ENCODE results near the gene SHC2. TPM values are rescaled to one million over a fixed set of nuclear protein-coding genes. Genes with fewer than 3 reads are reported as not detected.

SHC2 gene
- total RNA-seq, 2 donors from 2014 or later = 10.7 to 19.4 TPM

DNA sequence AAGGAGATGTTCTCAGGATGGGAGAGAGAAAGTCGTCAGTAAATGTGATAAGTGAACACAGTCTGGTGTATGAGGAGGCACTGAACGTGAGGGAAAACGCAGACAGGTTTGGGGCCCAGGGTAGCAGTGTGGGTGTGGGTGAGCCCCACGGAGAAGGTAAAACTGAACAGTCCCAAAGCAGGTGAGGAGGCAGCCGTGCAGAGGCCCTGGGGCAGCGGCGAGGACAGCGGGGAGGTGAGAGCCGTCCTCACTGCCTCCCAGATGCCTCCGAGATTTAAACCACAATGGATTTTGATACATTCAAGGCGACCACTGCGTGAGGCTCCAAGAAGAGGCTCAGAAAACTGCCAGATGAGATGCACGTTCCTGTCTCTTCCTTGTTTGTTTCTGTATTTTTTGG lies 14.5 kb upstream of the SHC2 start:
- peak; percentile 10 for DNase-seq
- no peak for ATAC-seq
- intact Hi-C loops (cut with DNase I) = no loop called here

DNA sequence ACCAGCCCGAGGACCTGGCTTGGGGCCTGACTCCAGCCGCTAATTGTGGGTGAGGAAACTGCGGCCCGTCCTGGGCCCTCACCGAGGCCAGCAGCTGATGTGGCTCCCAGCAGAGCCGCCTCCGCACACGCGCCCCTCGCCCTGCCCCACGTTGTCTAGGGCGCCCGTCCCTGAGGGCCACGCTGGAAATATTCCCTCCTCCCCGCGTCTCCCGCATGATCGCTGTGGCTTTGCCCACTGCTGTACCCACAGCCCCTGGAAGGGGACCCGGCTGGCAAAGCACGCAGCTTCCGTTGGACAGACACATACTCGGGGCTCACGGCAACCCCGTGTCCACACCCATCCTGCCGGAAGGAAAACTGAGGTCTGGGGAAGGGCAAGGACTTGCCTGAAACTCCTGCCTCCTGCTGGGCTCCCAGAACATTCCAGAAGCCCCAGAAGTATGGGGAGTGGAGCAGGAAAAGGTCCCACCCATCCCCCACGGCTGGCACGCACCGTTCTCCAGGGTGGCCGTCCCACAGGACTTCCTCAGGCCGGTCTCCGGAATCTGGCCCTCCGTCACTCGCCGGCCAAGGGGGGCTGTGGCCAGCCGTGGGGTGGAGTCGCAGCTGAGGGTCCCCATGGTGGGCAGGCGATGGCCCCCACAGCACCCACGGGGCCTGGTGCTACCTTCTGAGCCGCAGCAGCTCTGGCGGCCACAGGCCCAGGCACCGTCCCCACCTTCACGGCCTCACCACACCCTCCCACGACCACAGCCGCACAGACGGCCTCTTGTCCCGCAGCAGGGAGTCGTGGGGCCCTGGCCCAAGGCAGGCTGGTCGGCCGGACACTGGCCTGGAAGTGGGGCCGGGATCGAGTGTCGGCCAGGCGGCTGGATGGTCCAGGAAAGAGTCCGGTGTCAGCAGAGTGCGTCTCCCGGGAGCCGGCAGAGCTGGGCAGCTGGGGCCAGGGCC lies 13.6 kb upstream of the SHC2 start:
- intact Hi-C loops (cut with DNase I) = no loop called here
- ATAC-seq (peak; percentile 30 to 36), DNase-seq (no peak)

- no peak for ATAC-seq
- no peak for DNase-seq
- intact Hi-C loops (cut with DNase I) = no loop called here
Measured at GRCh38 chr19:472005-472858, 11.4 kb upstream of the SHC2 start.

DNA sequence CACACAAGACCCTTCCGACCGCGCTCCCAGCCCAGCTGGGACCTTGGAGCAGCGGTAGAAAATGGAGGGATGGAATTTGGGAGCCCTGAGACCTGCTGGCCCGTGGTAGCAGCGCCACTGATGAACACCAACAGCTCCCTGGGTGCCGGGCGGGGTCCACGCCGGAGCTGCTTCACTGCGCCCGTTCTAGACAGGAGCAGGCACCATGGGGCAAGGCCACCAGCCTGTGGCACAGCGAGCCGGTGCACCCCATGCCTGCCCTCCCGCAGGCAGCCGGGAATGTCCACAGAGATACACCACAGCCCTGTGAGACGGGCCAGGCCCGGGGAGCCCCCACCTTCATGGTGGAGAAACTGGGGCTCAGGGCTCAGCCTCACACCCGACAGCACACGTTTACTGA lies 9.9 kb upstream of the SHC2 start:
- intact Hi-C loops (cut with DNase I) = no loop called here
- ATAC-seq (no peak), DNase-seq (no peak)

GRCh38 chr19:469833-470232 lies 9.0 kb upstream of the SHC2 start:
- DNase-seq (no peak), ATAC-seq (no peak)
- intact Hi-C loops (cut with DNase I) = no loop called here

- intact Hi-C loops (cut with DNase I) = no loop called here
- no peak for DNase-seq
- ATAC-seq = no peak
Measured at GRCh38 chr19:468587-469256, 7.9 kb upstream of the SHC2 start.

DNA sequence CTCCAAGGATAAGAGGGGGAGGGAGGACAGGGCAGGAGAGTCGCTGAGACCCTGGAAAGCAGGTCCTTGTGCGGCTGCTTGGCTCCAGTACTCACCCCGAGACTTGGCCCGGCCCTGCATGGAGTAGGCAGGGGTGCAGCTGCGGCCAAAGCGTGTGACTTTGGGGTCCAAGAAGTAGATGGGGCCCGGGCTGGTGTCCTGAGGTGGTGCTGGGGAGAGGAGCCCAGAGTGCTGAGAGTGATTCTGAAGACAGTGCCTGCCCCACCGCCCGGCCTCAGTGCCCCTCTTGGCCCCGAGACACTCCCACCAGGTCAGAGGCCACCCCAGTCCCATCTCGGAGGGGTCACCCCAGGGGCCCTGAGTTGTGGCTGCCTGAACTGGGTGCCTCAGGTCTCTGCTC lies 6.7 kb upstream of the SHC2 start:
- ATAC-seq (no peak), DNase-seq (no peak)
- intact Hi-C loops (cut with DNase I) = no loop called here

- intact Hi-C loops (cut with DNase I) = no loop called here
Measured at GRCh38 chr19:465056-465816, 4.4 kb upstream of the SHC2 start.

DNA sequence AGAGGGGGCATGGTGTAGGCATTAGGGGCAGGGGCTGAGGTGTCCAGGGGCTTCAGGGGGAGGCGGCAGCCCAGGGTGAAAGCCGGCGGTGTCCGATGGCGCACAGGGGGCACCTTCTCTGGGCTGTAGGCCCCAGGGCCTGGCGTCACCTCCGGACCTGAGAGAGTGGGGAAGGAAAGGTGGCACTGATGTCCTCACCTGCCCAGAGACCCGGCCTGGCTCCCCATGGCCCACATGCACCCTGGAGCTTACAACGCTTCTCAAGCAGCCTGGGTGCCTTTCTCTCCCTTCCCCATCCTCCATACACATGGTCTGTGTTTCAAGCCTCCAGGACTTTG lies 3.3 kb upstream of the SHC2 start:
- DNase-seq (no peak), ATAC-seq (no peak)
- intact Hi-C loops (cut with DNase I) = no loop called here

More at GRCh38 chr19:465056-465816, 4.4 kb upstream of the SHC2 start:
- ATAC-seq = no peak
- DNase-seq = no peak

- intact Hi-C loops (cut with DNase I) = no loop called here
- no peak for ATAC-seq
- no peak for DNase-seq
Measured at GRCh38 chr19:463483-464207, 2.8 kb upstream of the SHC2 start.

DNA sequence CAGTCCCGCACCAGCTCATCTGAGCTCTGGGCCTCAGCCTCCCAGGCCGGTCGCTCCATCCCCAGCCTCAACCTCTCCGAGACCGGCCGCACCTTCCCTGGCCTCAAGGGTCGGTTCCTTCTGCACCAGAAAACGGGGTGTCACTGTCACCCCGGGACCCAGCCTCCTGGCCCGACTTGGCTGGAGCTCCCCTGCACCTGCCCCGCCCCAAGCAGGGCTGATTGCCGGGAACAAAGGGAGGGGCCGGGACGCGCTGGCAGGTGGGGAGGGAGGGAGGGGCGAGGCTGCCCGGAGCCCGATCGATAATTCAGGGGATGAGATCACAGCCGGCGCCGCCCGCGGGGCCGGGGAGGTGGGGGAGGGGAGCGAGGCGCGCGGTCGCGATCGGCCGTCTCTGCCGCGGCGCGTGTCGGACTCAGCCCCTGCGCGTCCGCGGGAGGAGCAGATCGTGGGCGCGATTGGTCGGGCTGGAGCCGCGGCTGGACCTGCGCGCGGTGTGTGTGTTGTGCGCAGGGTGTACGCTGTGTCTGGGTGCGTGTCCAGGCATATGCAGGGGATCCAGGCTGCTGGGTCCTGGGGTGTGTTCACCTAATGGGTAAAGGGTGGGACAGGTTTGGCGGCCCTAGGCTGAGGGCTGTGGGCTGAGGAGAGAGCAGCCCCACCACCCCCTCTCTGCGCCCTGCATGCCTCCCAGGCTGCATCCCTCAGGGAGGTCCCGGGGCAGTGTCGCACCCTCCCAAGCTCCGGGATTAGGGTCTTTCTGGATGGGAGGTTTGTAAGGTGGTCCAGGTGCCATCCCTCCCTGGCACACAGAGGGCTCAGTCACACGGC lies 1.1 kb upstream of the SHC2 start:
- no peak for DNase-seq
- peak; percentile 44 to 48 for ATAC-seq
- intact Hi-C loops (cut with DNase I) = no loop called here

DNA sequence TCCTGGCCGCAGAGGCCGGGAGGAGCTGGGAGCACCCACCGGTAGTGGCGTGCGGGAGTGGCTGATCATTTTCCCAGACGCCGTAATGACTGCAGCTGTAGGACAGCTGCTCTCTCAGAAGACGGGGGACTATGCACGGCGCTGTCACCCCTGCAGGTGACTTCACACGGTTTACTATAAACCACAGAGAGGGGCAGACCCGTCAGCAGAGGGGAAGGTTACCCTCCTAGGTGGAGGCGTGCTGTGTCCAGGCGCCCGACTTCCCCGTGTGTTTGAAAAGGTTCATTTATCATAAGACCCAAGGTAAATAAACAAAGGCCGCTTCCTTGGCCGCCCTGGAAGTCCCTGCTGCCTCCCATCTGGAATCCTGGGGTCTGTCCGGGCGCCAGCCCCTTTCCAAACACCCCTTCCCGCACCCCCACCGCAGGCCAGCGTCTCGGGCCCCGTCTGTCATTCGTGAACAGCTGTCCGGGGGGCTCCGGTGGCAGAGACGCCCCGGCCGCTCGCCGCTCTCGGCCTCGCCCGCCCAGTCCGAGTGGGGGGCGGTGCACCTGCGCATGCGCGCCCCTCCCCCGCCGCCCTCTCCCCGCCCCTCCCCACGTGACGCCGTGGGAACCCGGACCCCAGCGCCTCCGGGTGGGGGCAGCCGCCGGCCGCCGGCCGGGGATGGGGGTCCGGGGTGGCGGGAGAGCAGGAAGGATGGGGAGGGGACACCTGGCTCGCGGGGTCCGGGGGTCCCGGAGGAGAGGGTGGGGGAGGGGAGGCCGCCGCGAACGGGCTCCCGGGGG lies 915 bp downstream of the SHC2 start:
- peak; percentile 75 to 83 for ATAC-seq

GRCh38 chr19:458091-459042 lies 2.5 kb downstream of the SHC2 start:
- intact Hi-C loops (cut with DNase I) = no loop called here
- ATAC-seq (no peak), DNase-seq (no peak)

More for the DNA sequence above, 915 bp downstream of the SHC2 start:
- peak; percentile 68 for DNase-seq
- intact Hi-C loops (cut with DNase I) = no loop called here

- no peak for ATAC-seq
- intact Hi-C loops (cut with DNase I) = no loop called here
- no peak for DNase-seq
Measured at GRCh38 chr19:457636-458035, 3.2 kb downstream of the SHC2 start.

DNA sequence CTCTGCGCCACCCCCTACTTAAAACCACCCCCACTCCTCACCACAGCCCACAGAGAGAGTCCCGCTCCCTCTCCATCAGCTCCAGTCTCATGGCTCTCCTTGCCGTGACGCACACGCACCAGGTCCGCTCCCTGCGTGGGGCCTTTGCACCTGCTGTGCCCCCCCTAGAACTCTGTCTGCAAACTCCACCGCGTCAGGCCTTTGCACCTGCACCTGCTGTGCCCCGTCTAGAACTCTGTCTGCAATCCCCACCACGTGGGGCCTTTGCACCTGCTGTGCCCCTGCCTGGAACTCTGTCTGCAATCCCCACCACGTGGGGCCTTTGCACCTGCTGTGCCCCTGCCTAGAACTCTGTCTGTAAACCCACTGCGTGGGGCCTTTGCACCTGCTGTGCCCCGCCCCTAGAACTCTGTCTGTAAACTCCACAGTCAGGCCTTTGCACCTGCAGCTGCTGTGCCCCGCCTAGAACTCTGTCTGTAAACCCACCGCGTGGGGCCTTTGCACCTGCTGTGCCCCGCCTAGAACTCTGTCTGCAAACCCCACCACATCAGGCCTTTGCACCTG lies 4.2 kb downstream of the SHC2 start:
- intact Hi-C loops (cut with DNase I) = no loop called here
- ATAC-seq = no peak
- peak; percentile 10 for DNase-seq
